OCI-LY3 (cell line): ENCODE results near the gene OR51V1.

ENCODE experiments used
- H2AFZ ChIP-seq: fragments of 200-600, 300-600 bp; shearing (Covaris generic); 2 replicates; pipeline ENCODE4 v1.6.0; 2014; ENCODE audit warnings: antibody characterized with exemption, low read depth, low read length
- H3K27ac ChIP-seq: fragments of 200-600, 300-600 bp; sonication (generic); 2 replicates; pipeline ENCODE4 v1.5.1; 2014; ENCODE audit warnings: mild to moderate bottlenecking, low read length, moderate library complexity, mixed read lengths
- H3K27me3 ChIP-seq: fragments of 200-600, 300-600 bp; sonication (generic); 2 replicates; pipeline ENCODE4 v1.6.1; 2014; ENCODE audit warnings: low read depth, low read length, mixed read lengths
- H3K36me3 ChIP-seq: fragments of 200-600, 300-600 bp; sonication (generic); replicated peaks from 2 replicates; pipeline ENCODE3; 2014; ENCODE audit warnings: low read depth, low read length, mixed read lengths
- H3K4me1 ChIP-seq: fragments of 300-600, 200-600 bp; sonication (generic); 2 replicates; pipeline ENCODE4 v1.6.1; 2014; ENCODE audit warnings: low read length, mixed read lengths
- H3K4me2 ChIP-seq: fragments of 200-600, 300-600 bp; sonication (generic); 2 replicates; pipeline ENCODE4 v1.6.1; 2014; ENCODE audit warnings: low read length, mixed read lengths
- H3K4me3 ChIP-seq: fragments of 300-600, 200-600 bp; sonication (generic); 2 replicates; pipeline ENCODE4 v1.5.1; 2014; ENCODE audit warnings: antibody characterized with exemption, mild to moderate bottlenecking, low read length, moderate library complexity
- H3K79me2 ChIP-seq: fragments of 300-600, 200-600 bp; shearing (Covaris generic); 2 replicates; pipeline ENCODE4 v1.6.1; 2014; ENCODE audit warnings: mild to moderate bottlenecking, low read length, mixed read lengths
- H3K9ac ChIP-seq: fragments of 300-600, 200-600 bp; shearing (Covaris generic); 2 replicates; pipeline ENCODE4 v1.6.0; 2014; ENCODE audit warnings: mild to moderate bottlenecking, low read length, moderate library complexity
- H3K9me3 ChIP-seq: fragments of 200-600, 300-600 bp; shearing (Covaris generic); 2 replicates; pipeline ENCODE4 v1.6.1; 2014; ENCODE audit warnings: low read length, mixed read lengths; ENCODE audit not compliant: insufficient read depth
- H4K20me1 ChIP-seq: fragments of 200-600, 300-600 bp; sonication (generic); 2 replicates; pipeline ENCODE4 v1.6.1; 2016; ENCODE audit warnings: low read length, mixed read lengths; ENCODE audit not compliant: insufficient read depth
- EZH2phosphoT487 ChIP-seq: fragments of 200-600 bp; shearing (Covaris generic); IDR thresholded peaks from 2 replicates; pipeline ENCODE4 v1.6.1; 2018; ENCODE audit warnings: antibody characterized with exemption, mixed run types, low read depth
- TF ChIP-seq, protein P1 (sequence below): fragments of 200-600, 300-600 bp; sonication (generic); IDR thresholded peaks from 2 replicates; pipeline ENCODE4 v1.5.1; 2014; ENCODE audit warnings: antibody characterized with exemption, low read length, low read depth

Gene OR51V1

DNA sequence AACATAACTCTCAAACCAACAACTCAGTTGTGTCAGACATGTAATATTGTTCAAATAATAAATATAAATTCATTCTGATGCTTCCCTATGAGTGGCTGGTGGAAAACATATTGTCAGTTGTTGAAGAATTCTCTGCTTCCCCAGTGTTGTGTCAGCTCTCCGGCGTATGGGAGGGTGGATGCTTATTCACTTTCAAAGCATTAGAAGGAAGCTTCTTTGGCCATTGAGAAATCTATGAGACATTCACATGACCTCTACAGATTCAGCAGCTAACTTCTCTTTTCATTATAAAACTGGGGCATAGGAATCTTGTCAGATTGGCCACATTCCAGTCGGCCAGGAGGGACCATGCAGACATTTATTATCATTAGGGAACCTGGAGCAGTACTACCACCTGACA lies 2.9 kb downstream of the OR51V1 start:
- Histone ChIP-seq H3K36me3 (no peaks in the 10 kb centered on the region), H4K20me1 (no peaks in the 10 kb centered on the region), H3K9ac (no peak overlapping the region)

DNA sequence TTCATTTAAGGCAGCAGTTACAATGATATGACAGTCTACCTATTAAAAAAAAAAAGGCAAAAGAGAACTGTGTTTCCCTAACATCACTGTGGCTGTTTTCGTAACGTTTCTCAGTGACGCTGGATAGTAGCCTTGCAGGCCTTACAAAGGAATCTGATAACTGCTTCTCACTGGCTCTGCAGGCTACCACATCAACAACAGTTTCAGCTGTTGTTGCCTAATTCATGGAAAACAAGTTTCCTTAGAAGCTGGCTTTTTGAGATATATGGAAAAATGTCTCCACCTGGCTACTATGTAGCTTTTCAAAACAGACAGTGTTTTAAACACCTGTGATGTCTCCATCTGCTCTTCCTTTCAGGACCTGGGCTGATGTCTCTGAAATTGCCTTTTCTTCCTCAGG lies 3.8 kb downstream of the OR51V1 start:
- Histone ChIP-seq H3K4me1 (no peaks in the 10 kb centered on the region), H2AFZ (no peak overlapping the region)
- no peak for TF ChIP-seq EZH2phosphoT487
- TF ChIP-seq, protein P1, sequence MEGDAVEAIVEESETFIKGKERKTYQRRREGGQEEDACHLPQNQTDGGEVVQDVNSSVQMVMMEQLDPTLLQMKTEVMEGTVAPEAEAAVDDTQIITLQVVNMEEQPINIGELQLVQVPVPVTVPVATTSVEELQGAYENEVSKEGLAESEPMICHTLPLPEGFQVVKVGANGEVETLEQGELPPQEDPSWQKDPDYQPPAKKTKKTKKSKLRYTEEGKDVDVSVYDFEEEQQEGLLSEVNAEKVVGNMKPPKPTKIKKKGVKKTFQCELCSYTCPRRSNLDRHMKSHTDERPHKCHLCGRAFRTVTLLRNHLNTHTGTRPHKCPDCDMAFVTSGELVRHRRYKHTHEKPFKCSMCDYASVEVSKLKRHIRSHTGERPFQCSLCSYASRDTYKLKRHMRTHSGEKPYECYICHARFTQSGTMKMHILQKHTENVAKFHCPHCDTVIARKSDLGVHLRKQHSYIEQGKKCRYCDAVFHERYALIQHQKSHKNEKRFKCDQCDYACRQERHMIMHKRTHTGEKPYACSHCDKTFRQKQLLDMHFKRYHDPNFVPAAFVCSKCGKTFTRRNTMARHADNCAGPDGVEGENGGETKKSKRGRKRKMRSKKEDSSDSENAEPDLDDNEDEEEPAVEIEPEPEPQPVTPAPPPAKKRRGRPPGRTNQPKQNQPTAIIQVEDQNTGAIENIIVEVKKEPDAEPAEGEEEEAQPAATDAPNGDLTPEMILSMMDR, result no peak

More for the DNA sequence above, 2.9 kb downstream of the OR51V1 start:
- no peaks in the 10 kb centered on the region for H3K79me2 ChIP-seq
- TF ChIP-seq, protein P1, result no peak
- no peak for TF ChIP-seq EZH2phosphoT487
- H3K4me1 ChIP-seq, result no peaks in the 10 kb centered on the region
- H3K27me3 ChIP-seq, result 0 out of 2 replicates have a peak, but pooled peaks cover 9% of the 10 kb centered on the region
- no peak overlapping the region for H3K4me2 ChIP-seq
- H3K9me3 ChIP-seq, result no peaks in the 10 kb centered on the region
- no peak overlapping the region for H3K27ac ChIP-seq
- H3K4me3 ChIP-seq, result no peak overlapping the region
- no peak overlapping the region for H2AFZ ChIP-seq

DNA sequence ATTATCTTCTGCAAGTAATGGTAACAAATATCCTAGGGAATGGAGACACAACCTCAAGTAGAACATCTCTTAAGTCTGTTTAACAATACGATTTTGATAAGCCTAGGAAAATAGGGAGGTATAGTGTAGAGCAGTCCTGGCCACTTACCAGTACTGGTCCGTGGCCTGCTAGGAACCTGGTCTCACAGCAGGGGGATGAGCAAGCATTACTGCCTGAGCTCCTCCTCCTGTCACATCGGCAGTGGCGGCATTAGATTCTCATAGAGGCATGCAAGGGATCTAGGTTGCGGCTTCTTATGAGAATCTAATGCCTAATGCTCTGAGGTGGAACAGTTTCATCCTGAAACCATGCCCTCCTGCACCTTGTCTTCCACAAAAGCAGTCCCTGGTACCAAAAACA lies 4.4 kb downstream of the OR51V1 start:
- TF ChIP-seq, protein P1, result no peak
- no peak for TF ChIP-seq EZH2phosphoT487
- Histone ChIP-seq H3K4me3 (no peak overlapping the region), H3K79me2 (no peaks in the 10 kb centered on the region), H3K27ac (no peak overlapping the region), H3K4me2 (no peak overlapping the region), H2AFZ (no peak overlapping the region), H3K9me3 (no peaks in the 10 kb centered on the region), H4K20me1 (no peaks in the 10 kb centered on the region), H3K4me1 (no peaks in the 10 kb centered on the region), H3K36me3 (no peaks in the 10 kb centered on the region), H3K9ac (no peak overlapping the region), H3K27me3 (0 out of 2 replicates have a peak, but pooled peaks cover 2% of the 10 kb centered on the region)

More for the DNA sequence above, 3.8 kb downstream of the OR51V1 start:
- no peaks in the 10 kb centered on the region for H3K79me2 ChIP-seq
- no peaks in the 10 kb centered on the region for H4K20me1 ChIP-seq
- no peak overlapping the region for H3K9ac ChIP-seq
- H3K9me3 ChIP-seq, result no peaks in the 10 kb centered on the region
- H3K4me2 ChIP-seq, result no peak overlapping the region
- 0 out of 2 replicates have a peak, but pooled peaks cover 8% of the 10 kb centered on the region for H3K27me3 ChIP-seq
- no peak overlapping the region for H3K4me3 ChIP-seq
- no peak overlapping the region for H3K27ac ChIP-seq
- H3K36me3 ChIP-seq, result no peaks in the 10 kb centered on the region

DNA sequence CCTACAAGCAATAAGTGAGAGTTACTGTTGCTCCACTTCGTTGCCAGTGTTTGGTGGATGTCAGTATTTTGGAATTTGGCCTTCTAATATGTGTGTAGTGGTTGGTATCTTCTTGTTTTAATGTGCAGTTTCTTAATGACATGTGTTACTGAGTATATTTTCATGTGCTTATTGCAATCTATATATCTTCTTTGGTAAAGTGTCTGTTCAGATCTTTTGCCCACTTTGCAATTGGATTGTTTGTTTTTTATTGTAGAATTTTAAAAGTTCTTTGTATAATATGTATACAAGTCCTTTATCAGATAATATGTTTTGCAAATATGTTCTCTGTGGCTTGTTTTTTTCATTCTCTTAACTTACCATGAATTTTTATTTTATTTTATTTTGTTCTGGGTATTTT lies 7.7 kb downstream of the OR51V1 start:
- H3K79me2 ChIP-seq, result no peaks in the 10 kb centered on the region
- no peak overlapping the region for H2AFZ ChIP-seq
- no peak overlapping the region for H3K27ac ChIP-seq
- no peaks in the 10 kb centered on the region for H3K4me1 ChIP-seq
- TF ChIP-seq EZH2phosphoT487, result no peak
- TF ChIP-seq, protein P1, result no peak
- no peaks in the 10 kb centered on the region for H3K27me3 ChIP-seq
- no peaks in the 10 kb centered on the region for H4K20me1 ChIP-seq
- H3K9ac ChIP-seq, result no peak overlapping the region
- no peaks in the 10 kb centered on the region for H3K9me3 ChIP-seq
- H3K36me3 ChIP-seq, result no peaks in the 10 kb centered on the region
- H3K4me2 ChIP-seq, result no peak overlapping the region
- H3K4me3 ChIP-seq, result no peak overlapping the region
